GM12872 (cell line): ENCODE data around the gene TACC2.

Source experiments
- CTCF ChIP-seq: IDR thresholded peaks from 3 replicates; pipeline ENCODE4 v1.5.1; 2011; ENCODE audit warnings: low read depth, mild to moderate bottlenecking, low read length, moderate library complexity; ENCODE audit not compliant: insufficient read depth

The TACC2 gene

DNA sequence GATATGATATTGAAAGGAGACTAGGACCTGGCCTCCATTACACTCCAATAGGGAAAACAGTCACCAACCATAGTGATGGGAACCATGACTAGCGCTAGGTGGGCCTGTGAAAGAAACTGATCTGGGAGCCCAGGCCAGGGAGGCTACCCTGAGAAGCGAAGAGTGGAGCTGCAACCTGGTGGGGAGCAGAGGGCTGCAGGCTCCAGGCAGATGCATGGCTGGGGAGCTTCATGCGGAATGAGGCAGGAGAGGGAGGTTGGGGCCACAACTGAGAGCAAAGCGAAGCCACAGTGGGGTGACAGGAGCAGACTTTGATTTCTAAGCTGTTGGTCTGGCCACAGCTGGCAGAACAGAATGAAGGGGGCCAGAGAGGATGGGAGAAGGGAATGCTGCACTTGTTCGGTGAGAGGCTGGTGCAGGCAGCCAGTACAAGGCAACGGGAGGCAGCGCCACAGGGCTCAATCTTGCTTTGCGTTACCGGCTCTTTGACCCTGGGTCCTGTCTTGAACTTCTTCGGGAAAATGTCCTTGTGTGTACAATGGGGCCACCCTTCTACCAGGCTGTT lies 88.4 kb downstream of the TACC2 start:
- TF ChIP-seq CTCF, result no peak

GRCh38 chr10:122078326-122078725 lies 89.4 kb downstream of the TACC2 start:
- no peak for TF ChIP-seq CTCF

DNA sequence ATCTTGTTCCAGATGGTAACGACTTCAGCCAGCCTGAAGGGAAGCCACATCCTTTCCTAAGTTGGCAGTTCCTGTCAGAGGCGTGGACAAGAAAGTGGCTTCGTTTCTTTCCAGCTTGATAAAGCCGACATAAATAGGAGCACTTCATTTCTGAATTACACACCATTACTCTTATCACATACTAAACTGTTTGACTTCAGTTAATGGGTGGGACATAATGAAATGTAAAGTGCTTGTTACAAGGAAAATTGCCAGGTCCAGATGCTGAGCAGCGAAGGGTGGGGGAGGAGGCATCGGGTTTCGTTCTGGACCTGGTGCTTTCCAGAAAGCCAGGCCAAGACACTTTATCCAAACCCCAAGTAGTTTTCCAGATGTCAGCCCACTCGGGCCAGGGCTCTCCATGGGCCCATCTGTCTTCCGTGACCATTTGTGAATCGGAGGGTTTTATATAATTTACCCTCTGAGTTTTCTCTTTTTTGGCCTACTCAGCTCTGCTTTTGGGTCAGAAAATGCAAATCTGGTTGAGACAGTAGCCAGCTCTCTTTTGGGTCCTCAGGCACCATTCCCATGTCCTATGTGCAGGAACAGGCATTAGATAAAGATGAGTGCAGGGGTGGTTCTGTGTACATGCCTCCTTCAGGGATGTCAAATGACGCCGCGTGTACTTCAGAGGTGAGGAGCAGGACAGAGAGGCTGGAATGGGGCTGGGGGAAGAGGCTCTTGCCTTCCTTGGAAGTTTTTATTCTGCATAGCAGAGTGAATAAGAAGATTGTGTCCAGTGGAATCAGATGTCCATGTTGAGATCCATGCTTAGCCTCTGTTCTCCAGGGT lies 90.2 kb downstream of the TACC2 start:
- TF ChIP-seq CTCF, result no peak

DNA sequence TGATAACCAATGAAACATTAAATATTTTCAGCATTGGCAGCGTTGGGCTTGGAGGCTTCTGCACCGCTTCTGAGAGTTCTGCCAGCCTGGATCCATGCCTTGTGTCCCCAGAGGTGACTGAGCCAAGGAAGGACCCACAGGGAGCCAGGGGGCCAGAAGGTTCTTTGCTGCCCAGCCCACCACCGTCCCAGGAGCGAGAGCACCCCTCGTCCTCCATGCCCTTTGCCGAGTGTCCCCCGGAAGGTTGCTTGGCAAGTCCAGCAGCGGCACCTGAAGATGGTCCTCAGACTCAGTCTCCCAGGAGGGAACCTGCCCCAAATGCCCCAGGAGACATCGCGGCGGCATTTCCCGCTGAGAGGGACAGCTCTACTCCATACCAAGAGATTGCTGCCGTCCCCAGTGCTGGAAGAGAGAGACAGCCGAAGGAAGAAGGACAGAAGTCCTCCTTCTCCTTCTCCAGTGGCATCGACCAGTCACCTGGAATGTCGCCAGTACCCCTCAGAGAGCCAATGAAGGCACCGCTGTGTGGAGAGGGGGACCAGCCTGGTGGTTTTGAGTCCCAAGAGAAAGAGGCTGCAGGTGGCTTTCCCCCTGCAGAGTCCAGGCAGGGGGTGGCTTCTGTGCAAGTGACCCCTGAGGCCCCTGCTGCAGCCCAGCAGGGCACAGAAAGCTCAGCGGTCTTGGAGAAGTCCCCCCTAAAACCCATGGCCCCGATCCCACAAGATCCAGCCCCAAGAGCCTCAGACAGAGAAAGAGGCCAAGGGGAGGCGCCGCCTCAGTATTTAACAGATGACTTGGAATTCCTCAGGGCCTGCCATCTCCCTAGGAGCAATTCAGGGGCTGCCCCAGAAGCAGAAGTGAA lies 93.9 kb downstream of the TACC2 start:
- no peak for TF ChIP-seq CTCF

DNA sequence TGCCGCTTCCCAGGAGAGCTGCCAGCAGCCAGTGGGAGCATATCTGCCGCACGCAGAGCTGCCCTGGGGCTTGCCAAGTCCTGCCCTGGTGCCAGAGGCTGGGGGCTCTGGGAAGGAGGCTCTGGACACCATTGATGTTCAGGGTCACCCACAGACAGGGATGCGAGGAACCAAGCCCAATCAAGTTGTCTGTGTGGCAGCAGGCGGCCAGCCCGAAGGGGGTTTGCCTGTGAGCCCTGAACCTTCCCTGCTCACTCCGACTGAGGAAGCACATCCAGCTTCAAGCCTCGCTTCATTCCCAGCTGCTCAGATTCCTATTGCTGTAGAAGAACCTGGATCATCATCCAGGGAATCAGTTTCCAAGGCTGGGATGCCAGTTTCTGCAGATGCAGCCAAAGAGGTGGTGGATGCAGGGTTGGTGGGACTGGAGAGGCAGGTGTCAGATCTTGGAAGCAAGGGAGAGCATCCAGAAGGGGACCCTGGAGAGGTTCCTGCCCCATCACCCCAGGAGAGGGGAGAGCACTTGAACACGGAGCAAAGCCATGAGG lies 94.6 kb downstream of the TACC2 start:
- TF ChIP-seq CTCF, result no peak

DNA sequence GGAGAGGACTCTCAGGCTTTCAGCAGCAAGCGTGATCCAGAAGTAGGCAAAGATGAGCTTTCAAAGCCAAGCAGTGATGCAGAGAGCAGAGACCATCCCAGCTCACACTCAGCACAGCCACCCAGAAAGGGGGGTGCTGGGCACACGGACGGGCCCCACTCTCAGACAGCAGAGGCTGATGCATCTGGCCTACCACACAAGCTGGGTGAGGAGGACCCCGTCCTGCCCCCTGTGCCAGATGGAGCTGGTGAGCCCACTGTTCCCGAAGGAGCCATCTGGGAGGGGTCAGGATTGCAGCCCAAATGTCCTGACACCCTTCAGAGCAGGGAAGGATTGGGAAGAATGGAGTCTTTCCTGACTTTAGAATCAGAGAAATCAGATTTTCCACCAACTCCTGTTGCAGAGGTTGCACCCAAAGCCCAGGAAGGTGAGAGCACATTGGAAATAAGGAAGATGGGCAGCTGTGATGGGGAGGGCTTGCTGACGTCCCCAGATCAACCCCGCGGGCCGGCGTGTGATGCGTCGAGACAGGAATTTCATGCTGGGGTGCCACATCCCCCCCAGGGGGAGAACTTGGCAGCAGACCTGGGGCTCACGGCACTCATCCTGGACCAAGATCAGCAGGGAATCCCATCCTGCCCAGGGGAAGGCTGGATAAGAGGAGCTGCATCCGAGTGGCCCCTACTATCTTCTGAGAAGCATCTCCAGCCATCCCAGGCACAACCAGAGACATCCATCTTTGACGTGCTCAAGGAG lies 95.5 kb downstream of the TACC2 start:
- no peak for TF ChIP-seq CTCF
